NCI-H2081 treated with DMSO at 0.1 percent for 48 hours (cell line): ENCODE data around the gene SSBP3.
"Not testable (repeated sequence)": the region's sequence is repeated elsewhere in the genome, so short reads cannot be mapped to it uniquely, and the experiment has no call there.

Experiments used
- DNase-seq: peaks from one replicate; lab custom pipeline; 2025; lab: John Stamatoyannopoulos, UW

The SSBP3 gene

DNA sequence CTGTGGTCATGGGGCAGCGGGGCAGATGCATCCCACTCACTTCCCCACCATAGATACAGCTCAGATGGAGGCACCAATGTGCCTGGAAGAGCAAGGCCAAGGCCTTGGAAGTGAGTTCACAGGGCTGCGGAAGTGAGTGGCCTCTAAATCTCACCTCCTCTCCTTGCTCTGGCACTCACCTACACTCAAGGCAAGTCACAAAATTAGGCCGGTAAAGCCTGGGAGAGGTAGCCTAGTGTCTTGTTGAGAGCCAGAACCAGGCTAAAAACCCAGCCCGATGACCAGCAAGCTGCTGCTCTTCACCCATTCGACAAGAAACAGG lies 57.5 kb downstream of the SSBP3 start:
- no peak for DNase-seq

DNA sequence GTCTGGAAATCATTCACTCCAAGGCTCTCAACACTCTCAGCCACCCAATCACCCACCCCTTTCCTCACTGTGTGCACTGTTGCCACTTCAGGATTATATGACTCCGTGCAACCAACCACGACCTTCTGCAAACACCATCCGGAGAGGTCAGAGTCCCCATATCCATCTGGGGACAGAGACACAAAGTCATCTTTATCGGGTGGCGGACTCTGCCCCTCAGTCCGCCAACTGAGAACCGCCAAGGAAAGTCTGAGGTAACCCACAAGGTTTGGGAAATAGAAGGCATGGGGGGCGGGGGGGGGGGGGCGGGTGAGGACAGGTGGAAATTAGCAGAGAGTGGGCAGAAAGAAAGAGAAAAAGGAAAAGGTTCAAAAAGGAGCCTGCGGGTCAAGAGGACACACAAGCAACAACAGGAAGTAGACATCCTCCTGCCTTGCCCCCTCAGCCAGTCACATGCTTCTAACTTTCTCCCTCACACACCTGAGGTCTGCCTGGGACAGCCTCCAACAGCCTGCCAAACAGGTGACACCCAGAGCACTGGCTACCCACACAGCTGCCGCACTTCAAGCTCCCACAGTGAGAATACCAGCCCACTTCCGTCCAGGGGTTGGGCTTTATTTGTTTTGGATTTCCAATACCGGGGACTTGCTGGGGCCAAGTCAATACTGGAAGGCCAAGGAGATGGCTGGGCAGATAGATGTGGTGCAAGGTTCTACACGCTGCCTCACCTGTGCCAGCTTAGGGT lies 58.1 kb downstream of the SSBP3 start:
- no peak for DNase-seq

DNA sequence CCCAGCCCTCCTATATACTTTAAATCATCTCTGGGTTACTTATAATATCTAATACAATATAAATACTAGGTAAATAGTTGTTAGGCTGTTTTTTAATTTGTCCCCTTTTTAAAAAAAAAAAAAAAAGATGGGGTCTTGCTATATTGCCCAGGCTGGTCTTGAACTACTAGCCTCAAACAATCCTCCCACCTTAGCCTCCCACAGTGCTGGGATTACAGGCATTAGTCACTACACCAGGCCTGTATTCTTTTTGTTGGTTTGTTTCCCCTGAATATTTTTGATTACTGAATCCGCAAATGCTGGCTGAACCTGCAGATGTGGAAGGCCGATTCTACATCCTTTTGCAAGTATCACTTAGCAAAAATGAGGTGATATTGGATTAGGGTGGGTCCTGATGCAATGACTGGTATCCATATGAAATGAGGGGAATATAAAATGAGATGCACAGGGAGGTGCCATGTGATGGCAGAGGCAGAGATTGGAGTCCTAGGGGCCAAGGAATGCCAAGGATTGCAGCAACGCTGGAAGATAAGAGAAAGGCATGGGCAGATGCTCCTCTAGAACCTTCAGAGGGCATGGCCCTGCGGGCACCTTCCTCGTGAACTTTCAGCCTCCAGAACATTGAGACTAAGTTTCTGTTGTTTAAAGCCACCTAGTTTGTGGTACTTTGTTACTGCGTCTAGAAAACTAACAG lies 58.8 kb downstream of the SSBP3 start:
- no peak for DNase-seq

DNA sequence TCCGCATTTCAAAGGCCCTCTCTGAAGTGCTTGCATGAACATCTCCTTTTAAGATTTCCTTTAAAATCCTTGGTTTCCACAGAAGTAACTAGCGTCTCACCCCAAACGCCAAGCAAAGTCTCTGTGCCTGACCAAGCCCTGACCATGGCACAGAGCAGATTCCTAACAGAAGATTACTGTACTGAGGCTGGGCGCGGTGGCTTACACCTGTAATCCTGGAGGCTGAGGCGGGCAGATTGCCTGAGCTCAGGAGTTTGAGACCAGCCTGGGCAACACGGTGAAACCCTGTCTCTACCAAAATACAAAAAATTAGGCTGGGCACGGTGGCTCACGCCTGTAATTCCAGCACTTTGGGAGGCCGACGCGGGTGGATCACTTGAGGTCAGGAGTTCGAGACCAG lies 60.6 kb downstream of the SSBP3 start:
- not testable (repeated sequence) for DNase-seq

DNA sequence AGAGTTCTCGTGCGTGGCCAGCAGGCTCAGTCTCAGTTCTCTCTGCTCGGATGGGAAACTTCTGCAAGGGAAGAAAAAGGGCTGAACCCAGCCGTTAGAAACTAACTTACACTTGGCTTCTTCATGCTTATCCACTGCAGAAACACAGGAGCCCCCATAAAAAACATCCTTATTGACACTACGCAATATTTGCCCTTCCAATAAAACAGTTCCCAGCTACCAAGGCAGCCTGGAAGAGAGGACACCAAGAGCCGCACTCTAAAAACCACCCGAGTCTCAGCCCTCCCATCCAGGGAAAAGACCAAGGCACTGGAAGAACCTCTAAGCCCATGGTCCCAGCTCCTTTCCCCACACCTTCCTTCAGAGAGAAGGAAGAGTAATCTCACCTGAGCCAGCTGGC lies 61.1 kb downstream of the SSBP3 start:
- no peak for DNase-seq

DNA sequence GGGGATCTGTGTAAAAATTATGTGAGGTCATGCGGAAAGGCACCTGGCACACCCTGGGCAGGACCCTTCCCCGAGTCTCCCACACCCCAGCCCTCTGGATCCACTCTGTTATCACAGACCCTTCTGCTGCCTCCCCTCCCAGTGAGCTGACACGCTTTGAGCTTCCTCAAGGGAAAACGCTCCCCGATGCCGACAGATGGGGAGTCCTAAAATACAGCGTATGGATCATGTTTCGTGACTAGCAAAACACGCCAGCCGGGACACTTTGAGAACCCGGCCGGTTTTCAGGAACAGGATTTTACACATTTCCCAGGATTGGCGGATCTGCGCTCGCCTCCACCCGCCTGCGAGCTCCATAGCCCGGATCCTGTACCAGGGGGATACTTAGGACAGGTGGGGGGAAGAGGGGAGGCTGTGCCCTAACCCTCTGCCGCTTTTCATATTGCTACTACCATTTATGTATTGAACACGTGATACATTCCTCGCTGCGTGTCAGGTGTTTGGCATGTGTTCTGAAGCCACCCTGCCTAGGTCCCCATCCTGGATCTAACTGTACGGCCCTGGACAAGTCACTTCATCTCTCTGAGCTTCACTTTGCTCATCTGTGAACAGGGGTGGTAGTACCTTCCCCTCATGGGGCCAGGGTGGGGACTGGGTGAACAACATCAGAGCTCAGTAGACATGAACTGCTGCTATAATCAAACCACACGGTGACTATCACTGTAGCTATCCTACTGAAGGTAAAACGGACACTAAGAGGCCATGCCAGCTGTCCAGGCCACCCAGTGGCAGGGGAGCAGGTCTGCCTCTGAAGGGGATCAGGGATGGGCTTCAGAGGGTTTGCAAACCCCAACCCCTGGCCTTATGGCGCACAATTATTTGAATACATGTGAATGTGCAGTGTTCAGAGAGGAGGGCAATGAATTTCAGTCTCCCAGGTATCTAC lies 63.2 kb downstream of the SSBP3 start:
- DNase-seq, result no peak

DNA sequence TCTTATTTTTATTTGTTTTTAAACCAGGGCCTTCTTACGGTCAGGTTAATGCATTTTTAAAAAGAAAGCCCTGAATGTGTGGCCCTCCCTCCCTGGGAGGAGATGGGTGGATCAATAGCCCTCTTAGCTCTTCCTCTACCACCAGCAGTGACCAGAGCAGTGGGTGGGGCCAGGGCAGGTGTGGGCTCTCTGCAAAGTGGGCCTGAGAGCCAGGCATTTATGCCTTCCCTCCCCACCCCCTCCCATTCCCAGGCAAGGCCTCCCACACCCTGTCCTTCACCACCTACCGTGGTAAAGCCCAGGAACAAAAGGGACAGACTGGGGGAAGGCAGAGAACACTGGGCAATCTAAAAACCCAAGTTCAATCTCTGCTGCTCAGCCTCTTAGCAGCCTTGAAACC lies 63.9 kb downstream of the SSBP3 start:
- DNase-seq, result no peak

DNA sequence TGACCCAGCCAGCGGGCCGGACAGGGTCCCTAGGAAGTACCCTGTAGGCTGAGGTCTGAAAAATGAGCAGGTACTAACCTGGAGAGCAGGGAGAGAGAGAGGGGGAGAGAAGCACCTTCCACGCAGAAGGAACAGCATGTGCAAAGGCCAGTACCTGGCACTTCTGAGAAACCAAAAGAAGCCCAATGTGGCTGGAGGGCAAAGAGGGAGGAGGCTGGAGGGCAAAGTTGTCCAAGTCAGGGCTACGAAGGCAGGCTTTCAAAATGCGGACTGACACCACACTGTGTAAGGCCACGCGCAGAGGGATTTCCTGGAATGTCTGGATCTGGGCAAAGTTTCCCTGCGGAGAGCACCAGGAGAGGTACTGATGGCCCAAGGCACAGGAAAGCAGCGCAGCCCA lies 64.4 kb downstream of the SSBP3 start:
- DNase-seq, result no peak

DNA sequence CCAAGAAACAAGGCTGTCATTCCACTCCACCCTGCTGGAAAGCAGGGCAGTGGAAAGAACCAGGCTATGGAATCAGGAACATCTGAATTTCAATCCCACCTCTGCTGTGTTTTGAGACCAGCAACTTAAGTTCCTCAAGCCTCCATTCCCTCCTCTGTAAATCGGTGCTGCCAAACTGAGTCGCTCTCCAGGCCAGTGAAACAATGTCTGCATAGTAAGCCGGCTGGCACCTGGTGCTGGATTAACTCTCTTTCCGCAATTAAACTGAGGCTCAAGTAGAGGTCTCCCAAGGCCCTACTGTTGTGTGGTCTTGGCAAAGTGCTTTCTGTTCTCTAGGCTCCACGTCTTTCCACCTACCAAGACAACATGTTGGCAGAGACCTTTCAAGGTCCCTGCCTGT lies 65.3 kb downstream of the SSBP3 start:
- no peak for DNase-seq

DNA sequence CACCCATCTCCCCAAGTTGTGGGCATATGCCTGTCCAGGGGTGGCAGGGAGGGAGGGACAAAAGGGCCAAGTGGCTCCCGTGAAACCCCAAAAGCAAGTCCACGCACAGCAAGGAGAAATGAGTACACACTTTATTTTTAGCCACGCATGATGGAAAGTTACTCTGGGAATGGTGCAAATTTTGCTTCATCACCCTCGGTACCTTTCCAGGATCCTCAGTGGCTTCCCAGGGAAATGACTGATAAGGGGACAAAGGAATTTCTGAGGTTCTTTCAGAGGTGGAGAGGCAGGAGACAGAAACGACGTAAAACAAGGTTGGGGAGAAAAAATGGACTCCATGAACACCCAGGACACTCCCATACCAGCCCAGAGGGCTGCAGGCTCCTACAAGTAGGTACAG lies 65.8 kb downstream of the SSBP3 start:
- no peak for DNase-seq

DNA sequence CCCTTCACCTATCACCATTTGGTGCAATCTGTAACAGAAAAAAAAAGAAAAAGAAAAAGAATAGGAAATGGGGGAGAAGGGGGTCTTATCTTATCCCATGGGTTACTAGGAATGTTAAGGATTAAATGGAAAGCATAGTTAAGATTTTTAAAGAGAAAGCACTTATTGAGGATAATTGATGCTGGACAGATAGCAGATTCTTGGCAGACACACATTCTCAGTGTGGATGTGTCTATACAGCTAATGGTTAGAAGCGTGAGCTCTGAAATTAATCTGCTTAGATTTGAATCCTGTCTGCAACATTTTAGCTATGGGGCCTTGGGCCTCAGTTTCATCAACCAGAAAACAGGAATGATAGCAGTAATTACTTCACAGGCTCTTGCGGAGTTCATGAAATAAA lies 67.1 kb downstream of the SSBP3 start:
- DNase-seq, result no peak

DNA sequence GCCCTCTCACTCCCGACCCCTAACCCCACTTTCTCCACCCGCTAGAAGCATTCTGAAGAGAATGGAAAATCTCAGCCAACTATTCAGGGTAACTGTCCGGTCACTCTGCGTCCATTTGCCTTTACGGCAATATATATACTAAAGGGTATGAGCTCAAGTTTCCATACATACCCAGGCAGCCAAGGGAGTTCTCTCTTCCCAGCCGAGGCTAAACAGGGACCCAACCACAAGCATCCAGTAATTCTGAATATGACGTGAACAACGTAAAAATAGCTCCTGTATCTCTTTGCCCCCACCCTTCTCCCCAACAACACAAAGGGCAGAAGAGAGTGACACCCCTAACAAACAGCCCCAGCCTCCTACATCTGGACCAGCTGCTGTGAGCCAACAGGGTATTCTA lies 67.7 kb downstream of the SSBP3 start:
- DNase-seq, result no peak

DNA sequence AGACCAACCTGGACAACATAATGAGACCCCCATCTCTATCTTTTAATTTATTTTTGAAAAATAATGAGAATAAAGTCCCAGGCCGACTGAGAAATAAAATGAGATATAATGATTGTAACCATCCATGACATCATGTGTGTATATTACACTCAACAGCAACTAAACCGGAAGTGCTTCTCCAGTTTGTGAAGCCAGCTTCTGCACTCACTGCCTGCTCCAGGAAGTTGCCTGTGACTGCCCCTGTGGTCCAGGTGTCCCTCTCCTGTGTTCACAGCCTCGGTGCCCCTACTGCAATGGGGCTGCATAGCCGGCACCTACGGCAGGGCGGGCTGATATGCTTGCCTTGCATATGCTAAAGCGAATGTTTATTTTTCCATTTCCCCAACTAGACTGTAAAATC lies 68.3 kb downstream of the SSBP3 start:
- DNase-seq, result no peak

DNA sequence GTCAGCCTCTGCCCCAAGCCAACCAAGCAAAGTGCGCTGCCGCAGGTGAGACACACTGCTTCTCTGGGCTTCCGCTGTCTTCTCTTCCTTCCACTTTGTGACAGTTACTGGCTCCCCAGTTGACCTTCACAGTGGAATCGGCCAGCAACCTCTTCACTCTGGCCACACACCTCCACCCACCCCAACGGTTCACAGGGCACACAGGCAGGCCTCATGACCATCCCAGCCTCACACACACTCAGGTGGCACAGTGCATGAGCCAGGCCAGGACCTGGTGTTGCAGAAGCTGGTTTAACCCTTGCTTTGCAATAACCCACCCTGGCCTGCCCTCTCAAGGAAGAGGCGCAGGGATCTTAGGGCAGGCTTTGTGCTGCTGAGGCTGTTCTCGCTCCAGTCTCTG lies 69.2 kb downstream of the SSBP3 start:
- DNase-seq, result no peak

DNA sequence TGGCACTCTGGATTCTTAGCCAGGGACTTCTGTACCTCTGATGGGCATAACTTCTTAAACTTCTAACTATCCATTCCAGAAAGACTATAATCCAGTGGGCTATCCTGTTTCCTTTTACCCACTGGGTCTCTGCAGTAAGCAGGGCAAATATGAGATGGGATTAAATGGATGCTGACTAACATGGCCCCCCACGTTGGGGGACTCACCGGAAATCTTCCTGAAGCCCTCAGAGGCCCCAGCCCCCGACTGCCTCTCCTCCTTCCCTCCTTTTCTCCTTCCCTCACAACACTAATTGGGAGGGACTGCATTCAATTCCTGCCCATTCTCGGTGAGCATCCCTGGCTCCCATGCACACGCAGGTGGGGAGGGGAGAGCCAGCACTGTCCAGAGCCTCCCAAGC lies 70.1 kb downstream of the SSBP3 start:
- DNase-seq, result no peak

DNA sequence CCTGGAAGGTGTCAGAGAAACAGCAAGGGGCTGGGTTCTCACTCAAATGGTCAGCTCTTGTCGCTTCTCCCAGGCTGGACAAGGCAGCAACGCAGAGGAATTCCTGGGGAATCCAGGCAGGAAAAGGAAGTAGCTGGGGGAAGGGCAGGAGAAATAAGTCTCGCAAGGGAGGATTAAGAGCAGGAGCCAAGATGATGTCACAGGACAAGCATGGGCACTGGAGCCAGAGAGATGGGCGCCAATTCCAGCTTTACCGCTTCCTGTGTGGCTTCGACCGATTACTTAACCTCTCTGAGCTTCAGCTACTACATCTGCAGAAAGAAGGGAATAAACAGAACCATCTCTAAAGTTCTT lies 70.5 kb downstream of the SSBP3 start:
- no peak for DNase-seq

DNA sequence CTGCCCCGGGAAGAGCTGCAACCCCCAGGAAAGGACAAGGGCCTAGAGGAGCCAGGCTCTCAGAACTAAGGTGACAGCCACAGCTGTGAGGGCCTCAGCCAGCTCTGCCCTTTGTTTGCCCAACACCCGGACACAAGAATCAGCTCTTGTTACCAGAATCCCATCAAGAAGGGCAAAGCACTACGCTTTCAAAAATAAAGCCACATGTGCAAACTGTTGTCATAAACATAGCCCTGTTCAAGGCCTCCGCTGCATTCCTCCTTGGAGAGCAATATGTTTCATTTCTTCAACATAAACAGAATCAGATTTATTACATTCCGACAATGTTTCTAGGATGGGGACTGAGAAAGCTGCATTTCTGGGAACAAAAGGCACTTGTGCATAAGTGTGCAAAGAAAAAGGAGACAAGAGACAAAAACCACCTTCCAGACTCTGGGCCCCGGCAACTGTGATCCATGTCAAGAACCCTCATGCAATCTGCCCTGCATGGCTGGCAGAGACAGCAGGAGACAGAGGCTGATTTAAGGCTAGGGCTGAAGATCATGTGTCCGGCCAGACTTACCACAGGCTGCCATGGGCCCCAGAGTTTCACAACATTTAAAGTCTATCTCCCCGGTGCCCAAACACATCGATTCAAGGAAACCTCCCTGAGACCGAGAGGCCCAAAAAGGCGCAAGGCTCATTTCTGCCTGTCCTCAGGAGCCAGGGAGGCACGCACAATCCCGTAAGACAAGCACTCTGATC lies 71.0 kb downstream of the SSBP3 start:
- DNase-seq, result no peak

DNA sequence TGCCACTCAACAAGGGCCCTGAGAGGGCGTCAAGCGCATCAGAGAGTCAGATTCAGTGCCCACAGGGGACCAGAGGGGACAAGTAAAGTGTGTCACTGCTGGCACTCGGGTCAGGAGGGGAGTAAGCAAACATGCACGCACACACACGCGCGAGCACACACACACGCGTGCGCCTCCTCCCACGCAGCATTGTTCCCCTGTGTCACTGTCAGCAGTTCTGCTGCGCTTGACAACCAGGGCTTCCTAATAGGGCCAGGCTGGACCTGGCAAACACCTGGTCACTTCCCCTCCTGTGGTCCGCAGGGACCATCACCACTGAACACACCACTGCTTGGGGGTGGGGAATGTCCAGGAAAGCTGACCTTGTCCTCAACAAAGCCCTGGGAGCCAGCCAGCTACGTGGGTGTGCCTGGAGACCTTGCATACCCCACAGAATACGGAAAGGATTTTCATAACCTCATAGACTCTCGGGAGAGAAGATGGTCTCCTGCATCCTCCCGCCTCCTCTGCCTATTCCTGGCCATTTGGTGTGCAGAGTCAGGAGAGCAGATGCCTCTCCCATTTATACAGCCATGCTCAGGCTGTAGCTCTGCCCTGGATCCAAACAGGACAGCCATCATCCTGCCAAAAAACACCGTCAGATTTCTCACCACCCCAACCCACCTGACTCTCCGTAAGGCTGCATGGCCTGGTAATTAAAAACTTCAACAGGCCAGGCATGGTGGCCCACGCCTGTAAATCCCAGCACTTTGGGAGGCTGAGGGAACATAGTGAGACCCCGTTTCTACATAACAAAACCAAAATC lies 73.2 kb downstream of the SSBP3 start:
- DNase-seq, result no peak

DNA sequence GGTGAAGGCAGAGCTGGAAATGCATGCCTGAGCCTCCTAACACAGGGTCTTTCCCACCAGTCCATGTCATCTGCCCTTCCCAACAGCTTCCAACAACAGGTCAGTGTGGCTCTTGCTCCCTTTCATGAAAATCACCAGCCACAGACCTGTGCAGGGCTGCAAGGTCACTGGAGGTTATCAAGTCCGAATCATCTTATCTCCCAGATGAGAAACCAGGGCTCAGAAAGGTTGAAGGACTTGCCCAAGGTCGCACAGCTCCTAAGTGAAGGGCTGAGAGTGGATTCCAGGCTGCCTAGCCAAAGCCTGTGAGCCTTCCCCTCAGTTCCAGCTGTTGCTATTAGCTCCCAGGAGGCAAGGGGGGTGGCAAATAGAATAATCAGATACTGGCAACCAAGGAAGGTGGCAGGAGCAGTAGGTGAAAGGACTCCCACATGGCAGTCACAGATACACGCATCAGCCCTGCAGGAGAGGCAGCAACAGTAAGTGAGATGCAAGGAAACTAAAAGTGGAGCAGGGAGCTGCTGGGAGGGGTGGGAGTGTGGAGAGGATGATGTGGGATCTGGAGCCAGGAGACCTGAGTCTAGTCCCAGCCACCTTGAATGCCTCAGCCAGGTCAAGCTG lies 74.2 kb downstream of the SSBP3 start:
- DNase-seq, result no peak

DNA sequence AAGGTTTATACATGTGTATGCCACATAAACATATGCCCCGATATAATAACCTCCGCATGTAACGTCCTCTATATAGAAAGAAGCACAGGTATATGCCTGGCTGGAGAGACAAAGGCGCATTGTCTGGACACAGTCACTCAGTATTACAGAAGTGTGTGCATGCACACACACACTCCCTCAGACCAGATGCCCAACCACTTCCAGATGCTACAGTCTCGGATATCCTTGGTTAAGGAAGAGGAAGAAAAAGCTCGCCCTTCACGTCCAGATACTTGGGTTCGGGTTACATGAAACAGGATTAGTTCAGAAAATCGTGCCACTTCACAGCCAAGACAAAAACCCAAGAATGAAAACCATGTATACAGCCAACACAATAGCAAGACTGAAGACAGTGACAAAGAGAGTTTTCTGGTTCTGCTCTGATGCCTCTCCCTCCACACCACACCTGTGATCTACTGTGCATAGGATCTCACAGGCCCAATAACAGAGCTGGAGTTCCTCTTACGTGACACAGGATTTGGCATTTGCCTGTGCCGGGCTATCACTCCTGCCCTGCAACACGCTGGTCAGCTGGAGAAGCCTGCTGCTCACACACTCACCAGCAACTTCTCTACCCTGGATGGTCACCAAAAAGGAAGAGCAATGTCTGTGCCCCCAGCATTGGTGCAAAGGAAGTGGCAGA lies 75.0 kb downstream of the SSBP3 start:
- DNase-seq, result no peak
